ENCODE measurements around the gene LRRC3C.
A peak's percentile ranks its signal among the peaks of the same experiment; 100 is the strongest.

The LRRC3C gene

GRCh38 chr17:39975801-39976200 is 48.3 kb downstream of the LRRC3C start:
- no peak for DNase-seq (ENCODE audit: low read depth)

- no peak for DNase-seq (ENCODE audit: low read depth)
Observed at GRCh38 chr17:39979016-39979670, 51.6 kb downstream of the LRRC3C start.

GRCh38 chr17:39979893-39980350 is 52.4 kb downstream of the LRRC3C start:
- DNase-seq (ENCODE audit: low read depth), result no peak

GRCh38 chr17:39980351-39981206 is 53.0 kb downstream of the LRRC3C start, which contains the start of gene PSMD3:
Gene PSMD3 (plus strand): TSS chr17:39980807. CDS start chr17:39980971, 164 bp downstream.
- DNase-seq (ENCODE audit: low read depth), result peak; percentile 97

GRCh38 chr17:39981207-39981741 is 53.7 kb downstream of the LRRC3C start:
- DNase-seq (ENCODE audit: low read depth), result no peak

- no peak for DNase-seq (ENCODE audit: low read depth)
Observed at GRCh38 chr17:39981766-39982375, 54.3 kb downstream of the LRRC3C start.

- DNase-seq (ENCODE audit: low read depth), result no peak
Observed at GRCh38 chr17:39988206-39988810, 60.8 kb downstream of the LRRC3C start.

GRCh38 chr17:39994448-39994847 is 66.9 kb downstream of the LRRC3C start:
- DNase-seq (ENCODE audit: low read depth), result no peak

Data from activated T-cell treated with anti-CD3 and anti-CD28 coated beads for 24 hours (primary cell).